Stimulated activated CD4-positive, alpha-beta T cell treated with anti-CD3 and anti-CD28 coated beads, Interleukin-12 subunit alpha, Interleukin-12 subunit beta, amount 100 ng/mL, for 4 hours (primary cell): ENCODE measurements around the gene PIEZO2.
"Not testable (repeated sequence)": the region's sequence is repeated elsewhere in the genome, so short reads cannot be mapped to it uniquely, and the experiment has no call there.

Experiments used
- DNase-seq: peaks from one replicate; pipeline ENCODE4 v3.0.0-alpha.2; 2020

PIEZO2 gene

DNA sequence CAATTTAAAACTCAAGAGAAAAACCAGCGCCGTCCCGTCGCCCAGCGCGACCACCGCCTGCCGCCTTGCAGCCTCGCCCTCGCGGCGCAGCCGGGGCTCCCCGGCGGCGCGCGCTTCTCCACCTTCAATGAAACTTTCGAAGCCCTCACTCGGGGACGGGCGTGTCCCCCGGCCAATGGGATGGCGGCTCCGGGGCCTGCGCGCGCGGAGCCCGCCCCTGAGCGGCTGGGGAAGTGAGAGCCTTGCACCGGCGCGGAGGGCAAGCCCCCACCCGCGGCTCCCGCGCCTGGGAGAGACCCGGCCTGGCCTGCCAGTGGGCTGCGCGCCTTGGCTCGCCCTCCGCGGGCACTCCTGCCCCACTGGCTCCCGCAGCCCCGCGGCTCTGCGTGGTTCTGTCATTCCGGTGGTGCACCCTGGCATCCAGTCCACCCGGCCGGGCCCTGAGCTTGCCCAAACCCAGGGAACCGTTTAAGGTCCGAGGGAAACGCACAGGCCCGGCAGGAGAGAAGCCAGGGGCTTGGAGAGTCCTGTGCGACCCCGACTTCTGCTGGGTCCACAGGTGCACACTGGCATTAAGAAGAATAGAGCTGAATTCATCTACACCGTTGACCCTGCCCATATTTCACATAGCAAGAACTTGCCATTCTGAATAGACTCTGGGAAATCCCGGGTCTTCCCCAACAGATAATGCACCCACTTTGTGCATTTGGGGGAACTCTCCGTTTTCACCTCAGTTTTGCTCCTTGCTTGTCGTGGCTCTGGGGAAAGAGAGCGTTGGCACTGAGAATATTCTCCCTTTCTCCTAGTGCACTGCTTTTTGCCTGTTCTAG lies at the start of gene PIEZO2:
TSS of gene PIEZO2 (minus strand) at position 129 of the 830 bp plus-strand sequence. CDS start 981 bp downstream, outside the sequence.
- DNase-seq: no peak

DNA sequence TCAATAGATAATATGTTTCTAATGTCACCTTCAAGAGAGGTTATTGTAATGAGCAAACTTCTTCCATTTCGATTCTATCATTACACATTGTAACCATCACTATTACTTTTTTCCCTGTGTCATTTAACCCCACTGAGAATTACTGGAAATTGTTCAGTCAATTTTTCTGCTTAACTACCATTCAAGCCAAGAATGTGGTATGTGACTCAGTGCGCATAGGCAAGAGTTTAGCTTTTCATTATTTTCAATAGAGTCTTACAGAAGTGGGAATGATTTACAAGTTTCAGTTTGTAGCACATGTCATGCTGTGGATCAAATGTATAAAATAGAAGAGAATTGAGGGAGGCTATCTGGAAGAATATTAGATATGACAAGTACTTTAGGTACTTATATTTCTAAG lies 34.3 kb upstream of the PIEZO2 start:
- no peak for DNase-seq

DNA sequence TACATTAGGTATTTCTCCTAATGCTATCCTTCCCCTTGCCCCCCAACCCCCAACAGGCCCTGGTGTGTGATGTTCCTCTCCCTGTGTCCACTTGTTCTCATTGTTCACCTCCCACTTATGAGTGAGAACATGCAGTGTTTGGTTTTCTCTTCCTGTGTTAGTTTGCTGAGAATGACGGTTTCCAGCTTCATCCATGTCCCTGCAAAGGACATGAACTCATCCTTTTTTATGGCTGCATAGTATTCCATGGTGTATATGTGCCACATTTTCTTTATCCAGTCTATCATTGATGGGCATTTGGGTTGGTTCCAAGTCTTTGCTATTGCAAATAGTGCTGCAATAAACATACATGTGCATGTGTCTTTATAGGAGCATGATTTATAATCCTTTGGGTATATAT lies 32.3 kb upstream of the PIEZO2 start:
- not testable (repeated sequence) for DNase-seq

DNA sequence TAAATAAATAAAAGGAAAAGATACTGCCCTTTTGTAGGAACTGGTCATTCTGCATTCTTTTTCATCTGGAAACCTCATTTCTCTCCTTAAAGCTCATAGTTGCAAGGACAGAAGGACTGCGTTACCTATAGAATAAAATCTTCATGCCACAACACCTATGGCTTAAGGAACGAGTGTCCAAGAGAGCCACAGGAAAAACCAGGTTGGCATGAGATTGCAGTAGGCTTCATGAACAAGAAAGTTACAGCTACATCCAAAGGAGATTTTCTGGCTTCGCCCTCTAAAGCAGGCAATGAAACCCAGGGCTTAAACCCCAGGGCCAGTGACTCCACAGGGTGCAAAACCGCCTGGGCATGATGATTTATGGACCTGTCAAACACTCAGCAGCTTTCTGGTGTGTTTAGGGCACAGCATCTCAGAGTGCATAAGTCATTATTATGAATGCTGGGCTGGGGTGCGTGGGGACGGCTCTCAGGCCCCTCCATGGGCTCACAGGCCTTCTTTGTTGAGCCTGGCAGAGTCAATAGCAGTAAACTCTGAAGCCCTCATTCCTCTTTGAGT lies 30.7 kb upstream of the PIEZO2 start:
- no peak for DNase-seq

DNA sequence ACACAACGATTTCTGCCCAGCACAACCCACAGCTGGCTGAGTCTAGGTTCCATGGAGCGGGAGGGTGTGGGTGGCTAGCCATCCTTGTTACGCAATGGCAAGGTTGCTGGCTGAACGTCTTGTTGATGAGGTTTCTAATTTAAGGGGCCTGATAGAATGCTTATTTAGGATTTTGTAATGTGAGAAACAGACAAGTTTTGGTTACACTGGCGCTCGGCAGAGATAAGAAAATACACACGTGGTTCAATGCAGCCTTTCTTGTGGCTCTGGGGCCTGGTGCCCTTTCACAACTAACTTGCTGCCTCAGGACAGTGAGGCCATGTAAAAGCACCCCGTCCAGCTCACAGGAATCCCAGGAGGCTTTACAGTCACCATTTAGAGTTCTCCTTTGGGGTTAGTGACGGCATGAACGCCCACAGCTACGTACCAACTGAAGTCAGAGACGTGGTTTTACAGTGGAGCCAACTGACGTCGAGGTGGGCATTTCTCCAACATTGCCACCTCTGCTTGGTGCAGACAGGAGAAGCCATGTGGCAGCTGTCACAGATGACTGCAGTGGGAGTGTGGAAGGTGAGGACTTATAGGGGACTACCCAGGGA lies 29.7 kb upstream of the PIEZO2 start:
- no peak for DNase-seq

DNA sequence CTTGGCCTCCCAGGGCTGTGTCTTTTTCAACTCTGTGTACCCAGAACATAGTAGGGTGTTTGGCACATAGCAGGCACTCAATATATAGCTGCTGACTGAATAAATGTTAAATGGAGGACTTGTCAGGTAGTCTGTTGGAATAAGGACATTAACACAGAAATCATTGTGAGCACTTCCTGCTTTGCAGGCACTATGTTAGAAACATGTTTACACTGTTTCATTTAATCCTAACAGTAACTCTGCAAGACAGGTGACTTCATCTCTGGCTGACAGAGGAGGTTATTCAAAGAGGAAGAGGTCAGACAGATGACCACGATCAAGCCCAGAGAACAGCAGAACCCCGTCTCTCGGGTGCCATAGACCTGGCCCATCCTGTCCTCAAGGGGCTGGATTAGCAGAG lies 28.0 kb upstream of the PIEZO2 start:
- DNase-seq: no peak

DNA sequence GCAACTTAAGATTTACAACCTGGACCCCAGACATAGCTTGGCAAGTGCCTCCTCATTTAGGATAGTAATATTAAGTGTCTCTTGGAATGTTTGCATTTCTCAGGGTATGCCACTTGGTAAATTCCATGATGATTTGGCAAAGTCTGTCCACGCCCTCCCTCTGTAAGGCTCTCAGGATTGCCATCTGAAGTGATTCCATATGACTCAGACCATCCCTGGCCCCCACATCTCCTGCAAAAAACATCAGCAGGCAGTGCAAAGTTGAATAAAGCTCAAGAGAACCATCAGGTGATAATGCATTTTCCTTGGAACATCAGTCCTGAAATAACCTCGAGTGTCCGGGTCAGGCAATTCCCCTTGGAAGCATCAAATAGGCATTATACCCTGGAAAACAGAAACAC lies 27.1 kb upstream of the PIEZO2 start:
- DNase-seq: no peak

DNA sequence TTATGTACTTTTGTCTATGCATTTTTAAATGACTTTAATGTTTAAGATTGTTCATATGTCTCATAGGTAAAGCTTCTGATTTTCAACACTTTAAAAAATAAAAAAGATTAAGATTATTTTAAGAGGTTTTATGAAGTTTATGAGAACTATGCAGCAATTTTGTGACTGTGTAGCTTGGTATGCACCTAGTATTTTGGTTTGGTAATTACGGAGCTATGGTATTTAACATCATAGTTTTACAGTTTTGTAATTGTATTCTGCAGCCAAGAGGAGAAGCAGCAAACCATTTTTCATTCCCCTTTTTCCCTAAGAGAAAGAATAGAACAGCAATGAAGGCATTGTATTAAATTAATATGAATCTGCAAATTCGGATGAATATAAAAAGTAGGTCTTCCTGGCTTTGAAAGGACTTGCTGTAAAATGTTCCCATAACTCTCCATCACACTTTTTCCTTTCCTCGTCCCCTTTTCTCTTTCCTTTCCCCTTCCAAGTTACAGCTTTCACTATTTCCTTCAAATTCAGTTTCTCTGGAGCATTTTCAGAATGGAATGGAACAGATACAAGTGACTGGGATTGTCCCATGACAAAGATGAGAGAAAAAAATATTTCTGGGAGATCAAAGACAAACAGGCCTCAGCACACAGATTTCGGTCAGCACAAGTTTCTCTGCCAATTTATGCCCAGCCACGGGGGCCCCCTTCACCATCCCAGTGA lies 26.1 kb upstream of the PIEZO2 start:
- no peak for DNase-seq

DNA sequence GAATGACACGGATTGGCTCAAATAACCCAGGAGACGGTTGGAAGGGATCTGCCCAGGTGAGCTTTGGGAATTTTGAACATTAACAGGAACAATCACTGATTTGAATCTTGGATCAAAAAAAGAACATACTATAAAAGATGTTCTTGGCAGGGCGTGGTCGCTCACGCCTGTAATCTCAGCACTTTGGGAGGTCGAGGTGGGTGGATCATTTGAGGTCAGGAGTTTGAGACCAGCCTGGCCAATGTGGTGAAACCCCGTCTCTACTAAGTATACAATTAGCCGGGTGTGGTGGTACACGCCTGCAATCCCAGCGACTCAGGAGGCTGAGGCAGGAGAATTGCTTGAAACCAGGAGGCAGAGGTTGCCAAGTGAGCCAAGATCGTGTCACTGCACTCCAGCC lies 24.8 kb upstream of the PIEZO2 start:
- not testable (repeated sequence) for DNase-seq

DNA sequence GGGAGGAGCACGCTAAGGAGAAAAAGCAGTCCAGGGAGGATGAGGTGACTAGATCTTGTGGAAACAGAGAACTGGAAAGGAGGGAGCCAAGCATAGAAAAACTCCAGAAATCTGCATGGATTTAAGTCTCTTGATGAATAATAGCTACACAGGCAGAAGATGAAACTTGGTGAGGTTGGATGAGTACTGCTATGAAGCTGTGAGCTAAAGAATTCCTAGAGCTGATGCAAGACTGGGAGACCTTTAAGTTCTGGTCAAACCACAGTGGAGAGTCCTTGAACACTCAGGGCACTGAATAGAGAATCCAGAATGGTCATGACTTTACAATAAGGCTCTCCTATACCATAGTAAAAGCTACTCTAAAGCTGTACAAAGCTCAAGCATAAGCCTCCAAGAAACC lies 18.4 kb upstream of the PIEZO2 start:
- DNase-seq: no peak

DNA sequence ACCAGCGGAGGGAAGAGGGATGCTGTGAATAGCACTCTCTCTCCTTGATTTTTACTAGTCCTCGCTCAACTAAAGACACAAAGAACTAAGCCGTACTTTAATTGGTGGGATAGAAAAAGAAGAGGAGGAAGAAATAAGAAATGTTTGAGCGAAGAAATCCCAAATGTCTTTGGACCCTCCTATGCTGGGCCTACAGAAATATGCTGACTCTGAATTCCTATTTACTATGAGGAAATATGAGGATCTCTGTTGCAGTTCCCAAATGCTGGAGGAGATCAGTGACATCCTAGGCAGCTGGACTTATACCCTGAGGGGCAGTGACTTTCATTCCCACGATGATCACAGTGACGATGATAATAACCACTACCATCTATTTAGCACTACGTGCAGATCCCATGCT lies 16.6 kb upstream of the PIEZO2 start:
- DNase-seq: no peak

DNA sequence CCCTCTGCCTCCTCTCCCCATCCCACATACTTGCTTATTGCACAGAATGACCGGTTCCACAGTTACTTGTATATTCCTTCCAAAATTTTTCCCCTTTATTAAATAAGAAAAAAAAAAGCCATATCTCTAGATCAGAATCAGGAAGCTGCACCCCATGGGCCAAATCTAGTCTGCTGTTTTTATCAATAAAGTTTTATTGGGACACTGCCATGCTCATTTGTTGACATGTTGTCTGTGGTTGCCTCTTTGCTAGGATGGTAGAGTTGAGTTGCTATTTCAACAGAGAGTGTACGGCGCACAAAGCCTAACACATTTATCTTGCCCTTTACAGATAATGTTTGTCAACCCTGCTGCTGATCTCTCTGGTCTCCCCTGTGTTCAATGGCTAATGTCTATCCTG lies 15.8 kb upstream of the PIEZO2 start:
- DNase-seq: no peak

DNA sequence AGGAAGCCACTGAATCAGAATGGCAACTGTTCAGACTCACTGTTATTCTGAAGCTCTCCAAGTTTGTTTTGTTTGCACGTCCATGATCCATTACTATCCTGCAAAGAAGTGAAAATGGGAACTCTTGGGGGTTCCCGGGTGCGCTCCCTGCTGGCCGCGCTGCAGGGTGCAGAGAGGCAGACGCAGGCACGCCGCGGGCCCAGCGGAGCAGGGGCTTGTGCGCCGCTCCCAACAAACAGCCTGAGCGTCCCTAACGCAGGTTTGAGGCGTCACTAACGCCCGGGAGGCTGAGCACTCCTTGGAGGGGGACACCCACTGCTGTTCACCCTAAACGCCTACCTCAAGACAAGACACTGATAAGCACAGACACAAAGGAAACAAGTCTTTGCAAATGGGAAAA lies 14.3 kb upstream of the PIEZO2 start:
- DNase-seq: no peak

DNA sequence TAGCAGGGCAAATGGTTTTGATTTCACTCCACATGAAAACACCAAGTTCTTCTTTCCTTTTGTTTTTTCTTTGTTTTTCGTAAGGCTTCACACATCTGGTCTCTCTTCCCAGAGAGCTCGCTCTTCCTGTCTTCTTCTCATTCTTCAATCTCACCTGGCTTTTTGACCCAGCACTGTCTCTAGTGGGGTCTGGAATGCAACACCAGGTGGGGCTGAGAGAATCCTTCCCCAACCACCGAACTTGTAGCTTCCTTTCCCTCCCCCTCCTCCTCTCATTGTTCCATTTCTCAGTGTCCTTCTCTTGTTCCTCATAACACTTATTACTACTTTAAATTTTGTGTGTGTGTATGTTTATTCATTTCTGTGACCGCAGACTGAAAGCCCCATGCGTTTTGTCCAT lies 13.5 kb upstream of the PIEZO2 start:
- no peak for DNase-seq

DNA sequence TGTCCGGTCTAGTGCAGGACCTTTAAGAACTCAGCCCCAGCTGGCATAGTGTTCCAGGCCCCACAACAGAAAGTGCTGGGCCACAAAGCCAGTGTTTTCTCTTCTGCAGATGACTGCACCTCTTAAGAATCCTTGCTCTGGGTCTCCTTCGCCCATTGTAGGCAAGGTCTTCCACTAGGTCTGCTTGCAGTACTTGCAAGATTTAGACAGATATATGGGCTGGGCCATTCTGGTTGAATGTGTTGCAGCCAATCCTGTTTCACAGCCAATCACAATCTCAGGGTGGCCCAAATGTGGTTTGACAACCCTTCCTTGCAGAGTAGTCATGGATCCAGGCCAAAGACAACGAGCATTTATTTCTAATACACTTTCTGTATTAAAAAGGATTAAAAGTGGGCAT lies 13.1 kb upstream of the PIEZO2 start:
- DNase-seq: no peak

DNA sequence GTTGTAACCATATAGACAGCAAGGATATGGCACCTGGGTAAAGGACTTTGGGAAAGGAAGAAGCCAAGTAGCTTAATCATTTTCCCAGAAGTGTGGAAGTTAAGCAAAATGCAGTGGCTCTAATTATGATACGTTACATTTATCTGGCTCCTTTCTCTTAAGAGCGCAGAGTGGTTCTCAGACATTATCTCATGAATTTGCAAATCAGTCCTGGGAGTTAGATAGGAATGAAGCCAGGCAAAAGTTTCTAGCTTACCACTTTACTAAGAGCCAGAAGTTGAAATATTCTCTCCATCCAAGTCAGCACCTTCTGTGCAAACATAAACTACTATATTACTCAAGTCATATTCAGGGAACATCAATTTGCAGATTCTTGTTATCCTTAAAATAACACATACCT lies 10.9 kb upstream of the PIEZO2 start:
- no peak for DNase-seq

DNA sequence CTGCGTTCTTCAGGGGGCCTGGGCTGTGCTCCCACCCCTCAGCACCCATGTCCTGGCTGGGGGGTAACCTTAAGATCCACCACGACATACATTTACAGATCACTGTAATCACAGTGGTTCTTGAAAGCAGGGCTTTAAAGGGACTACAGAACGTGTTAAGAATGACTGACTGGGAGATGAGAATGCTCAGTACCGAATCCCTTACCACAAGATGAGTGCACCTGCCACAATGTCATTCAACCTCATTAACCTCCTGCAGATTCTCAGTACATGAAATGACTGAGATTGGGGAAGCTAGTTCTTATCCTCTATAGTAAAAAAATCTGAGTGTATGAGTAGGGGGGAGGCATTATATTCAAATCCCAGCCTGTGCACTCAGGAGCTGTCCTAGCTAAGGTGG lies 10.5 kb upstream of the PIEZO2 start:
- DNase-seq: no peak

DNA sequence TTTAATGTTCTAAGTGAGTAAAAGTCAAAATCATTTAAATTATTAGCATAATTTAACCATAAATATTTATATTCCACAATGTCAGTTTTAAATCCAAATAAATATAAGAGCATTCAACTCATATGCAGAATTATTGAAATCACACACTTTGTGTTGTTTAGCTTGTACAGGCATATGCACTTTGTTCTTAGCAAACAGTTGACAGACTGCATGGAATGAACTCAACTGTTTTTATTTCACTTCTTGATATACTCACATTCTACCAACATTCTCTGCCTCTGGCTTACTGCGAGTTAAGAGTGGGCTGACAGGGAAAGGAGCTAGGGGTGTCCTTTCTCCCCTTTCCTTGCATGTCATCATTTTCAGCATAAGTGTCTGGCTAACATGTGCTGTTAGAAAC lies 7.6 kb upstream of the PIEZO2 start:
- no peak for DNase-seq

DNA sequence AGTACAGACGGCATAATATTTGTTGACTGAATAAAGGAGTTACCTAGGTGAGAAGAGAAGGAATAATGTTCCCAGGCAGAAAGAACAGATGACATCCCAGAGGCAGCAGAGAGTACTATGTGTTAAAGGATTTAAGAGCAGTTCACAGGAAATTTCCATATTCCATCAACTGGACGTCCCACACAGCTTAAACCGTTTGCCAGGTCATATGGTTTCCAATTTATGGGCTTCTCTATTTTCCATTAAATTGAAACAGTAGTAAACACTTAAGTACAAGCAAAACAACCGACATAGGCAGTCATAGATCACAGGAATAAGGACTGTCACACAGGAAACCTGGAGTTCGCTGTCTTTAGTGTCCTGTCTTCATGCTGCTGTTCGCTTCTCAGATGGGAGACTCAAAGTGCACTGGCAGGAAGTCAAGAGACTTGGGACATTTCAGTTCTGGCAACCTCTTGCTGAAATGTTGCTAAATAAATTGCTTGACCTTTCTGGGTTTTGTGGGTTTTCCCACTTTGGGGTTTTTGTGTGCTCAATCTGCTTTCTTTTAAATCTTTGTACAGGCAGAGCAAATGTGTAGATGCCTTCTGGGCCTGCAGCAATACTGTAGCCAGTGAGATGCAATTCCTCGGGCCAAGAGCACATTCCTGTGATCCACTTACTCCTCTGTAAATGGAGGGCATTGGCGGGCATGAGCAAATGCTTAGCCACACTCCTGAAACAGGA lies 5.8 kb upstream of the PIEZO2 start:
- no peak for DNase-seq

DNA sequence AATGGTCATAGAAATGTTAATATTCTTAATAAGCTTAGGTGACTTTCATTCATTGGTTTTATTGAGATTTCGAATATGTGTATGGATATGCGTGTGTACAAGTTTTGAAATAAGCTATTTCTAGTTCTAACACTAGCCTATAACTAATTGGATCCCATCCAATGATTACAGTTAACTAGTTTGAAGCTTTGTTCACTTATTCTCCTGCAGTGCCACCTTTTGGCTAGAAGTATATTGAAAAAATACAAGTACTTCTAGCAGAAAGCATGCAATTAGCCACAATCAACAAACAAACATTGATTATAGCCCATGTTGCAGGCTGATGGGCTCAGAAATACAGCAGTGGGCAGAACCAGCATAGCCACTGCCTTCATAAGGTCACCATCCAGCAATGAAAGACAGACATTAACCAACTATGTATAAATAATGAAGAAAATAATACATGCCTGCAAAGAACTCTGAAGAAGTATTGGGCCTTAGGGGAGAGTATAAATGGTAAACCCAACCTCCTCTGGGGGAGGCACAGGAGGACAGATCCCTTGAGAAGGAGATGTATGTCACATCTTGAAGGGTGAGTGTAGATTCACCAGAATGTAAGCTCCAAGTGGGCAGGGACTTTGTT lies 5.1 kb upstream of the PIEZO2 start:
- no peak for DNase-seq

DNA sequence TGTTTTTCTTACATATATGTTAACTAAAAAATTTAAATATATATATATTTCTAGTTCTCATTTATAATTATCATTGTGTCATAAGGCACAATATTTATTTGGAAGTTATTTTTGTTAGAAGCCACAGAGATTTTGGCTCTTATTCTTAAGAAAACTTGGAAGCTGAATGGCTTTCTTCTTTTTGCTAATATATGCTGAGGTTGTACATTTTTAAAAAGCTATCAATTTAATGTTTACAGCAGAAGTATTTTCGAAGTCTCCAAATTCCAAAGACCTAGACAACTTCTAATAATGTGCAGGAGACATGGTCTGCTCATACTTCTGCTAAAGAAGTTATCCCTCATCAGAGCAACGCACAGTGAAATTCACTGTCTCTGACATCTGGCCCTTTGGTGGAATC lies 3.7 kb upstream of the PIEZO2 start:
- no peak for DNase-seq

DNA sequence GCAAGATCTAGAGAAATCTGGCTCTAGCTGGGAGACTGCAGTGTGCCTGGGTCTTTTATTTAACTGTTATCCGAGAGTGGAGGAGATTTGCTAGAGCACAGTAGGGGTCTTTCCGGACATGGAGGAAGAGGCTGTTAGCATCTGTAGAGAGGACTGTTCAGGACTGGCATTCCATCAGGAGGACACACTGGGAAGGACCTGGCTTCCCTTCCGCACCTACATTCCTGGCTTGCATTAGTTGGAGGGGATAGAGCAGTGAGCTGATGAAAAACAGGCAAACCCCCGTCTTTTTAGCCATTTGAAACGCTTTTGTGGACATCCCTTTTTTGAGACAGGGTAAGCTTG lies 874 bp upstream of the PIEZO2 start:
- DNase-seq: no peak
